GM12878 (cell line): Measurements from ENCODE around the gene SPEM2. TPM values are rescaled to one million over a fixed set of nuclear protein-coding genes. Genes with fewer than 3 reads are reported as not detected.

ENCODE experiments used
- ATAC-seq: fragments of 200-7000 bp; cut with Tn5 transposase; 3 replicates; pipeline ENCODE4 v1.9.1; 2020; ENCODE audit warnings: mild to moderate bottlenecking, moderate library complexity
- BruUV-seq: library from RNA; stranded (reverse); fragments of 400-500 nt; replicated peaks from 2 replicates; lab custom pipeline; 2021; lab: Mats Ljungman, UMichigan
- CTCF ChIA-PET: fragments of 300-600 bp; sonication (Branson Sonifier 250); formaldehyde crosslinking; extraction: SDS; loops from one replicate; lab custom pipeline; 2021; ENCODE audit warnings: inconsistent platforms; lab: Yijun Ruan, JAX
- POLR2A ChIA-PET: fragments of 350-600 bp; formaldehyde crosslinking; extraction: SDS; loops from one replicate; lab custom pipeline; 2021; ENCODE audit warnings: inconsistent platforms; lab: Charles Lee
- RAD21 ChIA-PET: fragments of 300-600 bp; sonication (Branson Sonifier 250); formaldehyde crosslinking; loops from one replicate; lab custom pipeline; 2023; ENCODE audit warnings: antibody characterized with exemption; ENCODE audit not compliant: unreplicated experiment; lab: Charles Lee
- SMC1A ChIA-PET: fragments of 300-600 bp; sonication (Branson Sonifier 250); formaldehyde crosslinking; loops from one replicate; lab custom pipeline; 2023; ENCODE audit not compliant: unreplicated experiment, uncharacterized antibody; lab: Charles Lee
- DNase-seq: peaks from one replicate; pipeline ENCODE4 v3.0.0-alpha.2; 2011; ENCODE audit warnings: low read depth, low spot score
- FAIRE-seq: peaks from 3 replicates; lab custom pipeline; 2011; peaks lifted over from hg19 to GRCh38; lab: Jason Lieb, UNC
- H2AFZ ChIP-seq: 2 replicates; pipeline ENCODE4 v1.6.0; 2011; ENCODE audit warnings: low read depth, low read length, control low read depth; ENCODE audit not compliant: control insufficient read depth
- H3K27ac ChIP-seq: 2 replicates; pipeline ENCODE4 v1.5.1; 2011; ENCODE audit warnings: control low read depth; ENCODE audit not compliant: control insufficient read depth, insufficient read depth
- H3K27me3 ChIP-seq, 2 experiments: replicated peaks in 1 of 2; 2 replicates each; pipeline versions ENCODE4 v1.6.0 to v1.6.1; 2011; ENCODE audit warnings: low read length in 1 of 2; ENCODE audit not compliant: control insufficient read depth in 2 of 2, insufficient read depth in 2 of 2
- H3K36me3 ChIP-seq, 2 experiments: 2 replicates each; pipeline ENCODE4 v1.5.1; 2011; ENCODE audit warnings: low read length in 1 of 2; ENCODE audit not compliant: control insufficient read depth in 2 of 2, insufficient read depth in 2 of 2
- H3K4me1 ChIP-seq: 2 replicates; pipeline ENCODE4 v1.6.1; 2011; ENCODE audit warnings: mild to moderate bottlenecking, low read length, moderate library complexity, mixed read lengths; ENCODE audit not compliant: control insufficient read depth, insufficient read depth
- H3K4me2 ChIP-seq: 2 replicates; pipeline ENCODE4 v1.6.0; 2011; ENCODE audit warnings: control low read depth; ENCODE audit not compliant: control insufficient read depth, insufficient read depth
- H3K4me3 ChIP-seq: fragments of 200-600 bp; sonication (generic); 2 replicates; pipeline ENCODE4 v1.5.1; 2016
- H3K79me2 ChIP-seq: 2 replicates; pipeline ENCODE4 v1.6.0; 2011; ENCODE audit warnings: low read length; ENCODE audit not compliant: control insufficient read depth, insufficient read depth
- H3K9ac ChIP-seq: 2 replicates; pipeline ENCODE4 v1.8.0; 2011; ENCODE audit warnings: low read length, control low read depth, mixed read lengths; ENCODE audit not compliant: control insufficient read depth, insufficient read depth
- H3K9me3 ChIP-seq: replicated peaks from 3 replicates; pipeline ENCODE4 v1.5.1; 2011; ENCODE audit warnings: mild to moderate bottlenecking, low read length; ENCODE audit not compliant: control insufficient read depth, insufficient read depth
- H4K20me1 ChIP-seq: 2 replicates; pipeline ENCODE4 v1.6.0; 2011; ENCODE audit not compliant: control insufficient read depth, insufficient read depth
- ASH2L ChIP-seq: fragments of 300-600, 200-600 bp; sonication (generic); IDR thresholded peaks from 2 replicates; pipeline ENCODE4 v1.6.1; 2017; ENCODE audit warnings: low read depth, mild to moderate bottlenecking, borderline replicate concordance
- BRCA1 ChIP-seq: IDR thresholded peaks from 2 replicates; pipeline ENCODE4 v1.6.1; 2011; ENCODE audit warnings: low read depth, low read length, improper control_type of control experiment
- DPF2 ChIP-seq: fragments of 450-650 bp; IDR thresholded peaks from 2 replicates; pipeline ENCODE4 v1.6.1; 2017; ENCODE audit warnings: mild to moderate bottlenecking
- EGR1 ChIP-seq, 2 experiments: IDR thresholded peaks; 1 replicate in 1 of 2; 2 replicates in 1 of 2; pipeline ENCODE4 v1.6.1; 2011 to 2012; ENCODE audit warnings: low read depth in 2 of 2, low read length in 2 of 2, borderline replicate concordance in 1 of 2, mild to moderate bottlenecking in 1 of 2, moderate library complexity in 1 of 2
- EZH2 ChIP-seq: IDR thresholded peaks from 2 replicates; pipeline ENCODE4 v1.6.1; 2012; ENCODE audit warnings: low read depth, mild to moderate bottlenecking, control low read depth, inconsistent platforms, low read length, borderline replicate concordance; ENCODE audit not compliant: control insufficient read depth
- HCFC1 ChIP-seq: fragments of 150-350 bp; IDR thresholded peaks from 2 replicates; pipeline ENCODE4 v1.6.1; 2014; ENCODE audit warnings: low read length
- HDGF ChIP-seq: fragments of 450-650 bp; IDR thresholded peaks from 2 replicates; pipeline ENCODE4 v1.6.1; 2016; ENCODE audit warnings: antibody characterized with exemption
- PKNOX1 ChIP-seq: fragments of 450-650 bp; IDR thresholded peaks from 2 replicates; pipeline ENCODE4 v1.6.1; 2016; ENCODE audit warnings: mild to moderate bottlenecking
- POU2F2 ChIP-seq: IDR thresholded peaks from 3 replicates; pipeline ENCODE4 v1.6.1; 2011; ENCODE audit warnings: low read depth, mild to moderate bottlenecking, low read length, borderline replicate concordance
- RAD21 ChIP-seq: IDR thresholded peaks from 2 replicates; pipeline ENCODE4 v1.6.1; 2011; ENCODE audit warnings: mild to moderate bottlenecking, low read depth, low read length, moderate library complexity; ENCODE audit not compliant: insufficient read depth
- SREBF2 ChIP-seq: IDR thresholded peaks from 2 replicates; pipeline ENCODE4 v1.6.1; 2012; ENCODE audit warnings: mild to moderate bottlenecking, low read length
- ZNF592 ChIP-seq: fragments of 450-650 bp; IDR thresholded peaks from 2 replicates; pipeline ENCODE4 v1.6.1; 2017; ENCODE audit warnings: mild to moderate bottlenecking, moderate library complexity
- WGBS: methylation state at CpG from one replicate; pipeline ENCODE4 v1.1.6; 2016; ENCODE audit warnings: low lambda C conversion rate; ENCODE audit not compliant: insufficient replicate concordance, insufficient coverage; ENCODE audit errors: missing lambda C conversion rate; 5-methylcytosine and 5-hydroxymethylcytosine counted together
- in situ Hi-C: fragments of 300-500 bp; cut with MboI; formaldehyde crosslinking; loops from 9 replicates; pipeline ENCODE4 v1.14.3; 2018; ENCODE audit warnings: mixed read lengths
- intact Hi-C: fragments of 100-400 bp; cut with micrococcal nuclease; formaldehyde crosslinking; loops from one replicate; pipeline ENCODE4 v1.14.2; 2022; ENCODE audit not compliant: unreplicated experiment
- polyA plus RNA-seq, 11 experiments: library from polyadenylated mRNA; depleted of rRNA in 4 of 11; unstranded in 6 of 11; stranded (reverse) in 5 of 11; fragments of >200 nt; fragmentation: Nextera tagmentation in 4 of 11; fragmentation: Illumina TruSeq in 1 of 11; extraction: Ambion mirVana in 4 of 11; extraction: Trizol in 1 of 11; gene quantifications; 1 replicate in 1 of 11; 2 replicates in 10 of 11; pipeline versions ENCODE4 v1.2.1 to v1.2.3, GENCODE V29; 2011 to 2016; ENCODE audit warnings: inconsistent platforms in 2 of 11, missing spikeins in 2 of 11, low read depth in 1 of 11
- total RNA-seq, 4 experiments: library from RNA; depleted of rRNA in 3 of 4; stranded (reverse); fragments of >200 nt in 3 of 4; fragmentation: Illumina TruSeq in 1 of 4; extraction: Trizol in 1 of 4; gene quantifications; 2 replicates each; pipeline versions ENCODE4 v1.2.1 to v1.2.3, GENCODE V29; 2013 to 2021

SPEM2 gene
- total and polyA plus RNA-seq, 10 of the 15 experiments (the other 5 are each of a cell fraction or from before 2014, with no cell fraction given), result not detected

- in situ Hi-C loops, result no loop called here
Observed at GRCh38 chr17:7384489-7385081, 40.8 kb upstream of the SPEM2 start.

More at GRCh38 chr17:7384489-7385081, 40.8 kb upstream of the SPEM2 start:
- intact Hi-C loops, result no loop called here
- ChIA-PET POLR2A (interaction anchor here (0.6 kb wide), 1 partner anchor 19 kb away, joined by 3 read pairs; the partner anchor contains the start of gene TMEM256), SMC1A (no interaction called here), CTCF (interaction anchor here (1.0 to 1.1 kb wide), 2 partner anchors 303 to 330 kb away, joined by 3 read pairs; partner anchors contain the start of gene TP53), RAD21 (no interaction called here)
- Histone ChIP-seq H3K9me3 (no peaks in the 10 kb centered on the region; the same call in 2 of the 3 replicates), H3K9ac (peak overlapping the region; percentile 38; the same call in 1 of the 2 replicates), H3K4me1 (peaks cover 8% of the 10 kb centered on the region; the same call in 1 of the 2 replicates), H3K4me3 (peak overlapping the region; percentile 53), H3K4me2 (peak overlapping the region; percentile 86), H3K27me3 (peaks cover 4 to 5% of the 10 kb centered on the region in 2 experiments; a peak in 3 of 4 replicates), H4K20me1 (no peaks in the 10 kb centered on the region), H3K27ac (no peak overlapping the region), H3K79me2 (no peaks in the 10 kb centered on the region), H2AFZ (peak overlapping the region; percentile 79), H3K36me3 (no peaks in the 10 kb centered on the region)
- DNase-seq, result no peak
- no peak for ATAC-seq
- no peak for FAIRE-seq
- 35% methylated on average over 23 of the region's 23 CpGs for WGBS
- TF ChIP-seq EZH2 (no peak), DPF2 (no peak), EGR1 (IDR thresholded peaks at IDR 0.05; ENCODE audit: borderline replicate concordance in 1 of 2, low read depth in 2 of 2, low read length in 2 of 2) (no peak), ZNF592 (no peak), RAD21 (no peak), SREBF2 (no peak), HCFC1 (no peak), HDGF (no peak), BRCA1 (no peak), POU2F2 (no peak), ASH2L (no peak), PKNOX1 (no peak)
- no TSS peak for BruUV-seq
